GM13976 (cell line): ENCODE measurements around the gene LCN12.

Source experiments
- DNase-seq: peaks from one replicate; pipeline ENCODE4 v3.0.0; 2012; ENCODE audit warnings: low spot score
- CTCF ChIP-seq: IDR thresholded peaks from 2 replicates; pipeline ENCODE4 v1.5.1; 2012; ENCODE audit warnings: borderline replicate concordance, mild to moderate bottlenecking; ENCODE audit not compliant: insufficient read depth; ENCODE audit errors: extremely low read depth, missing control alignments, control extremely low read depth
- in situ Hi-C: fragments of 300-500 bp; cut with MboI; formaldehyde crosslinking; loops from one replicate; pipeline ENCODE4 v1.12.0; 2022; ENCODE audit warnings: low sequenced_read_pairs, mixed read lengths, inconsistent platforms; ENCODE audit not compliant: unreplicated experiment

Gene LCN12

DNA sequence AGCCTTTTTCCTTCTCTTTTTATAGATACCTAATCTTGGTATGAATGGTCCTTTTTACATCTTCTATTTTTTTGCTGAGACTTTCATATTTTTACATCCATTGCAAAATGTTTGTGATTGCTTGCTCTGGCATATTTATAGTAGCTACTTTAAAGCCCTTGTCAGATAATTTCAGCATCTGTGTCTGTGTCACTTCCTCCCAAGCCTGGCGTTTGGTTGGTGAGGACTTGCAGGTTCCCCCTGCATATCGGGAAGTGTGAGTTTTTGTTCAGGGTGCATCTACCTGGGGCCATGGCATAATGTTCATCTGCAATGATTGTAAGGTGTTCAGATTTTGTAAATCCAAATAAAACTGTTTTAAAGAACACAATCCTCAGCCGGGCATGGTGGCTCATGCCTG lies 16.4 kb upstream of the LCN12 start:
- in situ Hi-C loops = no loop called here
- TF ChIP-seq CTCF = no peak
- no peak for DNase-seq

GRCh38 chr9:136936645-136937170 lies 15.4 kb upstream of the LCN12 start:
- in situ Hi-C loops = no loop called here
- no peak for TF ChIP-seq CTCF
- no peak for DNase-seq

DNA sequence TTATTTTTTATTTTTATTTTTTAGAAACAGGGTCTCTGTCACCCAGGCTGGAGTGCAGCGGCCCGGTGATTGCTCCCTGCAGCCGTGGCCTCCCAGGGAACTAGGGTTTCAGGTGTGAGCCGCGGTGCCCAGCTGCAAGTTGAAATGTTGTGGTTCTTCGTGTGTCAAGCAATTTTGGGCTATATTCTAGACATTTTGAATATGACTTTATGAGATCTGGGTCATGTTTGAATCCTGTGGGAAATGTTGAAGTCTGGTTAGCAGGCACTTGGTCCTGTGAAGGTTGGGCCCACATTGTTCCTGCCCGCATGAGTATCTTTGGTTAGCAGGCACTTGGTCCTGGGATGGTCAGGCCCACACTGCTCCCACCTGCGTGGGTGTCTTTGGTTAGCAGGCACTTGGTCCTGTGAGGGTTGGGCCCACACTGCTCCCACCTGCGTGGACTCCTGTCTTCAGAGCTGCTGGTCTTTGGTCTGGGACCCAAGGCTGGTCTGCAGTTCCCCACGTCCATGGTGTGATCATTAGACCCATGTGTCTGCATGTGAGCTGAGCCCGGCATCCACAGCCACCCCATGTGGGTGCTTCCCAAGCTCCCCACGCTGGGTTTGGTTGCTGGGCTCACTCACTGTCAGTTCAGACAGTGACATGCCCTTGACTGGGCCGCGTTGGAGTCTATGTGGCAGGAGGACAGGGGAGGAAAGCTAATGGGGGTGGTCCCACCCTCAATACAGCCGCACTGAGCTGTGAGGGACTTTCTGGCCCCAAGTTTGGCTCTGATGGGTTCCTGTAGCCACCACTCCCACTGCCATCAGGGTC lies 14.7 kb upstream of the LCN12 start:
- DNase-seq = no peak
- no peak for TF ChIP-seq CTCF
- in situ Hi-C loops = no loop called here

GRCh38 chr9:136939431-136939995 lies 12.6 kb upstream of the LCN12 start:
- no peak for TF ChIP-seq CTCF
- no peak for DNase-seq
- in situ Hi-C loops = no loop called here

- no peak for DNase-seq
- TF ChIP-seq CTCF = no peak
- in situ Hi-C loops = no loop called here
Measured at GRCh38 chr9:136939996-136940525, 12.0 kb upstream of the LCN12 start.

- DNase-seq = no peak
- no peak for TF ChIP-seq CTCF
- in situ Hi-C loops = no loop called here
Measured at GRCh38 chr9:136940526-136941230, 11.4 kb upstream of the LCN12 start.
